IPS-18a (cell line): Measurements from ENCODE around the gene SHBG.
"Not testable (repeated sequence)": the region's sequence is repeated elsewhere in the genome, so short reads cannot be mapped to it uniquely, and the experiment has no call there.

Experiments used
- H3K27ac ChIP-seq: one replicate; pipeline ENCODE4 v1.5.1; 2013; ENCODE audit warnings: low read length
- H3K27me3 ChIP-seq: one replicate; pipeline ENCODE4 v1.6.1; 2013; ENCODE audit warnings: mild to moderate bottlenecking, low read length; ENCODE audit not compliant: control insufficient read depth, insufficient read depth
- H3K36me3 ChIP-seq: one replicate; pipeline ENCODE4 v1.6.1; 2013; ENCODE audit warnings: low read depth, low read length; ENCODE audit not compliant: control insufficient read depth
- H3K4me1 ChIP-seq: one replicate; pipeline ENCODE4 v1.6.1; 2013; ENCODE audit warnings: low read depth, low read length; ENCODE audit not compliant: control insufficient read depth
- H3K4me3 ChIP-seq: one replicate; pipeline ENCODE4 v1.5.1; 2013; ENCODE audit warnings: low read length
- H3K9ac ChIP-seq: one replicate; pipeline ENCODE4 v1.6.1; 2013; ENCODE audit warnings: mild to moderate bottlenecking, low read length, moderate library complexity
- H3K9me3 ChIP-seq: one replicate; pipeline ENCODE4 v1.6.1; 2013; ENCODE audit warnings: low read depth, low read length; ENCODE audit not compliant: control insufficient read depth

Gene SHBG

DNA sequence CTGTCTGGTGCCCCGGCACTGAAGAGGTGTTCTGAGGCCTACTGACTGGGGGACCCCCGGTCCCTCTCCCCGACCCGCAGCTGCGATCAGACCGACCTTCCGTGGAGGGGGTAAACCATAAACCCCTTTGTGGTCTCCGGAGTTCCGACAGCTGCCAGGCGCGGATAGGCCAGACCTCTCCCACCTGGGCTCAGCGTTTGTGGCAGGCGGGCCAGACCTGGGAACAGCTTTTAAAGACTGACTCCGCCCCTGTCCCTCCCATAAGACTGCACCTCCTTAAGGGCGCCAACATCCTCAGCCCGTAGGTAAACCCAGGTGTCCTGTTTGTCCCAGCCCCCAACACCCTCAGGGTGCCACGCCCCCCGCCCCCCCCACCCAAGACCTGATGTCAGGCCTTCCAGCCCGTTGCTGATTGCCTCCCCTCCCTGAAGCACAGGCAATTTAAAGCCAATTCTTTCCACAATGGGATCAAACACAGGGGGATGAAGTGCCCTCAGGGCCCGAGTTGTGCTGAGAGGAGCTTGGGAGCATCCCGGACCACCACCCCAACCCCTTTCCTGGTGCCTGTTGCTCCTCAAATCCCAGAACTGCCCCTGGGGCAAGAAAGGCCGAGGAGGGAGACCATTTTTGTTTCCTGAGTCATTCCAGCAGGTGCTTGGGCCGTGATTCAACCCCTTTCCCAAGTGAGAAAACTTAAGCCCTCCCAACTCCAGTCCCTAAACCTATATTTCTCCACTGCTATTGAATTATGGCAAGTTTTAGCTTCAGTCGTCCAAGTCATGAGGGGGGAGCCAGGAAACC lies 39.8 kb upstream of the SHBG start, which contains the start of gene SOX15:
Gene SOX15 (minus strand): TSS at position 204 of the 801 bp plus-strand sequence. CDS start 418 bp downstream, outside the sequence.
- peak within 1 kb of the TSS; percentile 40 for H3K4me3 ChIP-seq
- H3K9me3 ChIP-seq: no peaks in the 10 kb centered on the region
- peaks cover 47% of the 10 kb centered on the region for H3K36me3 ChIP-seq
- H3K27ac ChIP-seq: peak within 1 kb of the TSS; percentile 38
- peaks cover 17% of the 10 kb centered on the region for H3K4me1 ChIP-seq
- H3K9ac ChIP-seq: peak within 1 kb of the TSS; percentile 41
- no peaks in the 10 kb centered on the region for H3K27me3 ChIP-seq

- peak overlapping the region; percentile 38 for H3K27ac ChIP-seq
- H3K27me3 ChIP-seq: no peaks in the 10 kb centered on the region
- H3K9ac ChIP-seq: peak overlapping the region; percentile 41
- peaks cover 17% of the 10 kb centered on the region for H3K4me1 ChIP-seq
- H3K9me3 ChIP-seq: no peaks in the 10 kb centered on the region
- peak overlapping the region; percentile 3 for H3K4me3 ChIP-seq
- peaks cover 53% of the 10 kb centered on the region for H3K36me3 ChIP-seq
These were observed 39.2 kb upstream of the SHBG start for GRCh38 chr17:7590743-7591142.

DNA sequence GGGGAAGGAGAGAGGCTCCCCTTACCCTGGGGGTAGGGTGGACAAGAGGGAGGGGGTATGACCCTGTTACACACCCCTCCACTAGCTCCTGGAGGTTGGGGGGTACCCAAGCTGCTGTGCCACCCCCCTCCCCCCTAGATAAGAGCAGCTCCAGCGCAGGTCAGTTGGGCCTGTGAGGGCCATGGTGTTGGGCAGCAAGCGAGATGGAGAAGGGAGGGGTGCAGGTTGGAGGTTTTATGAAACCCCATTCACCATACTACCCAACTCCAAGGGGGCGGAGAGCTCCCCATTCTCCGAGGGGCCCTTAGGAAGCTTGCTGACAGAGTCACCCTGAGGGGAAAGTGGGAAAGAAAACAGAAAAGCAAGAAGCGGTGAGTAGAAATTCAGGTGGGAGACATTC lies 38.3 kb upstream of the SHBG start:
- H3K9ac ChIP-seq: no peak overlapping the region
- H3K4me3 ChIP-seq: no peak overlapping the region
- peaks cover 61% of the 10 kb centered on the region for H3K36me3 ChIP-seq
- H3K9me3 ChIP-seq: no peaks in the 10 kb centered on the region
- no peaks in the 10 kb centered on the region for H3K27me3 ChIP-seq
- no peak overlapping the region for H3K27ac ChIP-seq
- H3K4me1 ChIP-seq: peaks cover 17% of the 10 kb centered on the region

- Histone ChIP-seq H3K9ac (no peak overlapping the region), H3K4me1 (peaks cover 17% of the 10 kb centered on the region), H3K9me3 (no peaks in the 10 kb centered on the region), H3K4me3 (no peak overlapping the region), H3K27ac (no peak overlapping the region), H3K27me3 (no peaks in the 10 kb centered on the region), H3K36me3 (peaks cover 63% of the 10 kb centered on the region)
These were observed 37.4 kb upstream of the SHBG start for GRCh38 chr17:7592422-7593021.

- Histone ChIP-seq H3K9ac (no peak overlapping the region), H3K9me3 (no peaks in the 10 kb centered on the region), H3K27ac (no peak overlapping the region), H3K36me3 (peaks cover 58% of the 10 kb centered on the region), H3K4me3 (no peak overlapping the region), H3K27me3 (no peaks in the 10 kb centered on the region), H3K4me1 (peaks cover 17% of the 10 kb centered on the region)
These were observed 36.6 kb upstream of the SHBG start for GRCh38 chr17:7593296-7593695.

GRCh38 chr17:7597561-7597960 lies 32.4 kb upstream of the SHBG start:
- not testable (repeated sequence) for H3K27me3 ChIP-seq, H3K27ac ChIP-seq, H3K9me3 ChIP-seq, H3K4me1 ChIP-seq, H3K9ac ChIP-seq, H3K4me3 ChIP-seq
- H3K36me3 ChIP-seq: peaks cover 80% of the 10 kb centered on the region

GRCh38 chr17:7606280-7606679 lies 23.7 kb upstream of the SHBG start:
- Histone ChIP-seq H3K9me3 (no peaks in the 10 kb centered on the region), H3K4me3 (no peak overlapping the region), H3K36me3 (peaks cover 37% of the 10 kb centered on the region), H3K27ac (no peak overlapping the region), H3K27me3 (no peaks in the 10 kb centered on the region), H3K9ac (no peak overlapping the region), H3K4me1 (no peaks in the 10 kb centered on the region)

DNA sequence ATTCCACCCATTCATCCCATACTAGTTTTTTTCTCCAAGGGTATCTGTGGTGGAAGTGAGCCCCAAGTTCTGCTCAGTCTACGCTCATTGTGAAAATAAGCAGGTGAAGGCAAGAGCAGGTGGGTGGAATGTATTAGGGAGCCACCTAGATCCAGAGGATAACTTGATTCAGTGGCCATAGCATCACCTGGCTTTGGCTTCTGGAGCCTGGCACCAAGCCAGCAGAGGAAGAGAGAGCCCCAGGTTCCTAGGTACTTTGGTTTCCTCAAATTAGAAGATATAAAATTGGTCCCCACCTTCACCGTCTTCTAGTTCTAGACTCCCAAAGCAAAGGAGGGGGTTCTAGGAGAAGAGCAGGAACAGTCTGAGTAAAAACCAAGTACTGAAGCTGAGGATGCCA lies 19.3 kb upstream of the SHBG start:
- Histone ChIP-seq H3K4me1 (peaks cover 18% of the 10 kb centered on the region), H3K9ac (no peak overlapping the region), H3K27me3 (no peaks in the 10 kb centered on the region), H3K36me3 (peaks cover 10% of the 10 kb centered on the region), H3K27ac (no peak overlapping the region), H3K9me3 (no peaks in the 10 kb centered on the region), H3K4me3 (no peak overlapping the region)

DNA sequence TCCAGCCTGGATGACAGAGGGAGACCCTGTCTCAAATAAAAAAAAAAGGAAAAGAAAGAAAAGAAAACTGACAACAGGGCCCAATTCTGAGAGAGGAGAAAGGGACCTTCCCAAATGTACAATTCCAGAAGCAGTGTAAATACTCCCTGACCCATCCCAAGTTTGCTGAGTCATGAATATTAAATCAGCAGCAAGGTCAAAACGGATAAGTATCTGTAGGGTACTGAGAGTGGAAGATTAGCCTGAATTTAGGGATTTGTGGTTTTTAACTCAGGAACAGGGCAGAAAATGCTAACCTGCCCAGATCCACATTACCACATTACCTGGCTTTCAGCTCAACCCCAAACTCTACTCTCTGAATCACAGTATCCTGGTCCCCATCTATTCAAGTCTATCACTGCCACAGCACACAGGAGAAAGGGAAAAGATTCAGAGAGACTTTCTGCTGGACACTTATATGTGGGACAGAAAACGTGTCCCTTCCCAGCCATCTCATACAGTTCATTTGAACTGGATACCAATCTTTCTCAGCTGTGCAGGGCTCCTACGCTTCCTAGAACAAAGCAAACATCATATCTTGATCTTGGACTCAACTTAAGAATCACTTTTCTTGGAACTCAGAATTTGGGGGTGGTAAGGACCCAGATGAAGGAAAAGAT lies 18.2 kb upstream of the SHBG start:
- no peak overlapping the region for H3K27ac ChIP-seq
- H3K27me3 ChIP-seq: no peaks in the 10 kb centered on the region
- no peaks in the 10 kb centered on the region for H3K9me3 ChIP-seq
- H3K4me3 ChIP-seq: no peak overlapping the region
- H3K4me1 ChIP-seq: peaks cover 18% of the 10 kb centered on the region
- peaks cover 6% of the 10 kb centered on the region for H3K36me3 ChIP-seq
- H3K9ac ChIP-seq: no peak overlapping the region

- no peak overlapping the region for H3K4me3 ChIP-seq
- H3K9ac ChIP-seq: no peak overlapping the region
- no peak overlapping the region for H3K27ac ChIP-seq
- H3K9me3 ChIP-seq: no peaks in the 10 kb centered on the region
- peaks cover 18% of the 10 kb centered on the region for H3K4me1 ChIP-seq
- H3K27me3 ChIP-seq: no peaks in the 10 kb centered on the region
- H3K36me3 ChIP-seq: peaks cover 6% of the 10 kb centered on the region
These were observed 17.7 kb upstream of the SHBG start for GRCh38 chr17:7612294-7612640.

DNA sequence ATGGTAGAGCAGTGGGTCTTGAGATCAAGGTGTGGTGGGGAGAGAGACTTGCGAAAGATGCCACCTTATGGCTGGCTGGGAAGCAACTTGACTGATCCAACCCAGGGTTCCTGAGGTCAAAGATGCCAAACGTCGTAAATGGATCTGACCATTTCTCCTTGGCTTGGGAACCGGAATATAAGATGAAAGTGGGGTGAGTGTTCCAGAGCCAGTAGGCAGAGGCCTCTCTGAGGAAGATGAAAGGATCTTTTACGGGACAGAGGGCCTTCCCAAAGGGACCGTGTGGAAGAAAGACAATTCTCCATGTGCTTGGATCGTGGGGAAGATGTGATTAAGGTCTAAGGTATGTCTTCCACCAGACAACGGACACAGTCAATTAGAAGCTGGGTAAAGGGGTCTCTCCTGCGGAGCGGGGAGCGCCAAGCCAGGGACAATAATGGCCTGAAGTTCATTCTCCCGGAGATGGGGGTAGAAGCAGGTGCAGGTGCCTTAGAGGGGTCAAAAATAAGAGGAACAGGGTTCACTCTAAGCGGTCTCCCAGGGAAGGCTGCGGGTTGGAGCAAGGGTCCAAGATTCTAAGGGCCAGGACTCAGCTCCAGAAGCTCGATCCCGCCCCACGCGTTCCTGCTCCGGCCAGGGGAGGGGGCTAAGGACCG lies 16.0 kb upstream of the SHBG start:
- Histone ChIP-seq H3K27me3 (no peaks in the 10 kb centered on the region), H3K27ac (no peak overlapping the region)

More for the DNA sequence above, 16.0 kb upstream of the SHBG start:
- H3K4me3 ChIP-seq: peak overlapping the region; percentile 91
- H3K9me3 ChIP-seq: no peaks in the 10 kb centered on the region
- peaks cover 18% of the 10 kb centered on the region for H3K4me1 ChIP-seq
- peak overlapping the region; percentile 51 for H3K9ac ChIP-seq
- peaks cover 6% of the 10 kb centered on the region for H3K36me3 ChIP-seq
